Measurements from ENCODE around the gene AMMECR1.

- no peak for TF ChIP-seq POLR2AphosphoS5 (IDR thresholded peaks at IDR 0.05)
- no peak for TF ChIP-seq CTCF (IDR thresholded peaks at IDR 0.05)
- TF ChIP-seq POLR2A (IDR thresholded peaks at IDR 0.05) = no peak
- no peak for TF ChIP-seq EP300 (IDR thresholded peaks at IDR 0.05)
These were observed 4.7 kb upstream of the AMMECR1 start for GRCh38 chrX:110322603-110323002.

Measured in upper lobe of left lung (tissue), 4 donors.